Activated naive CD4-positive, alpha-beta T cell treated with anti-CD3 and anti-CD28 coated beads, Interleukin-2, amount 50 U/mL, for 24 hours (primary cell): ENCODE results near the gene OR5B3.
"Not testable (repeated sequence)": the region's sequence is repeated elsewhere in the genome, so short reads cannot be mapped to it uniquely, and the experiment has no call there.

Experiments used
- H3K27ac Mint-ChIP-seq: one replicate; pipeline ENCODE4 v1.8.0; 2021; ENCODE audit warnings: mild to moderate bottlenecking, mixed read lengths
- H3K27me3 Mint-ChIP-seq: one replicate; pipeline ENCODE4 v1.8.0; 2021; ENCODE audit warnings: mixed read lengths
- H3K36me3 Mint-ChIP-seq: one replicate; pipeline ENCODE4 v1.8.0; 2021; ENCODE audit warnings: mixed read lengths
- H3K4me1 Mint-ChIP-seq: one replicate; pipeline ENCODE4 v1.8.0; 2021; ENCODE audit warnings: mixed read lengths
- H3K4me3 Mint-ChIP-seq: one replicate; pipeline ENCODE4 v1.8.0; 2021; ENCODE audit warnings: mild to moderate bottlenecking, mixed read lengths
- H3K9me3 Mint-ChIP-seq: one replicate; pipeline ENCODE4 v1.8.0; 2021; ENCODE audit warnings: mixed read lengths

OR5B3 gene

DNA sequence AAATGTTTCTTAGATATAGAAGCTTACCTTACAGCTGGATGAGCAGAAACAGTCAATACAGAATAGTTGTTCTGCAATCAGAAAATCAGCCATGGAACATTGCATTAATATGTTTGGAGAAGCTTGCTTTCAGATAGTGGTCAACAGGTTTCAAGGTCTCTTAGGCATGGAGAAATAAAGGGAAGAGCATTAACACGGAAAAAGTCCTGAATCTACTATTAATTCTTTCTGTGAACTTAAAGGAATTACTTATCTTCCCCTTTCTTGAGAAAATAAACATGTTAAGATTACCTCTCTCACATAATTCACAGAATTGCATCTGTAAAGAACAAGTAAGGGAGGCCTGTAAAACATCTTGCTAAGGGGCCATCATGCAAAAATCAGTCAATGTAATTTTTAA is at the start of gene OR5B3:
Gene OR5B3 (minus strand): TSS at position 101 of the 400 bp plus-strand sequence. CDS start 3,465 bp downstream, outside the sequence.
- Mint-ChIP-seq H3K9me3 (peaks cover 18% of the 10 kb centered on the region), H3K36me3 (peaks cover 7% of the 10 kb centered on the region), H3K27ac (no peak within 1 kb of the TSS), H3K4me1 (no peaks in the 10 kb centered on the region), H3K4me3 (no peak within 1 kb of the TSS), H3K27me3 (peaks cover 11% of the 10 kb centered on the region)

DNA sequence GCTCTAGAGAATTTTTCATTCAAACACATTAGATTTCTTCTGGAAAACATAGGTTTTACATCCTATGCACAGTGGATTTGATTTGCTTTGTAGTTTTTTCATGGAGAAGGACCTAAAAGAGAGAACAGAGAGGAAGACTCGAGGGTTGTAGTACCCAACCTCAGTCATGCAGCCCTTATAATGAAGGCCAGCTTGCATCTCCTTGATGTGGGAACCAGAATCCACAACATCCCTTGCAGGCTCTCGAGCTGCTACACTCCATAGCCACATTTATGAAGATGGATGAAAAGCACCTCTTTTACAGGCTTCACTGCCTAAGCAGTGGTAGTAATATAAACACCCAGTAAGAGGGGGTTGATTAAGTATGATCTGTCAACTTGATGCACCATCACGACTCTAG is 44.9 kb upstream of the OR5B3 start:
- peaks cover 3% of the 10 kb centered on the region for H3K27me3 Mint-ChIP-seq
- H3K9me3 Mint-ChIP-seq = no peaks in the 10 kb centered on the region
- H3K4me3 Mint-ChIP-seq = no peak overlapping the region

DNA sequence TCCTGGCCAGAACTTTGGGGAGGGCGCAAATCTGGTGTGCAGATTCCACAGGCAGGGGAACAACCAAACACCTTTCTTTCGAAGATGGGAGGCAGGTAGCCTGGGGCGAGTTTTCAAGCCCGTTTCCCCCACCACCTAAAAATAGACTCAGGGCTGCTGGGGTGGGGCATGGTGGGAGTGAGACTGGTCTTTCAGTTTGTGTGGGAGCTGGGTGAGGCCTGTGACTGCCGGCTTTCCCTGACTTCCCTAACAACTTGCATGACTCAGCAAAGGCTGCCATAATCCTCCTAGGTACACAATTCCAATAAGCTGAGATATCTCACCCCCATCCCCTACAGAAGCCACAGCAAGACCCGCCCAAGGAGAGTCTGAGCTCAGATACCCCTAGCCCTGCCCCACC is 39.6 kb upstream of the OR5B3 start:
- Mint-ChIP-seq H3K27ac (no peak overlapping the region), H3K9me3 (peaks cover 5% of the 10 kb centered on the region), H3K4me1 (no peaks in the 10 kb centered on the region), H3K4me3 (no peak overlapping the region), H3K27me3 (peaks cover 12% of the 10 kb centered on the region), H3K36me3 (peaks cover 6% of the 10 kb centered on the region)

More for the DNA sequence above, 44.9 kb upstream of the OR5B3 start:
- no peak overlapping the region for H3K27ac Mint-ChIP-seq
- H3K4me1 Mint-ChIP-seq = no peaks in the 10 kb centered on the region
- peaks cover 2% of the 10 kb centered on the region for H3K36me3 Mint-ChIP-seq

DNA sequence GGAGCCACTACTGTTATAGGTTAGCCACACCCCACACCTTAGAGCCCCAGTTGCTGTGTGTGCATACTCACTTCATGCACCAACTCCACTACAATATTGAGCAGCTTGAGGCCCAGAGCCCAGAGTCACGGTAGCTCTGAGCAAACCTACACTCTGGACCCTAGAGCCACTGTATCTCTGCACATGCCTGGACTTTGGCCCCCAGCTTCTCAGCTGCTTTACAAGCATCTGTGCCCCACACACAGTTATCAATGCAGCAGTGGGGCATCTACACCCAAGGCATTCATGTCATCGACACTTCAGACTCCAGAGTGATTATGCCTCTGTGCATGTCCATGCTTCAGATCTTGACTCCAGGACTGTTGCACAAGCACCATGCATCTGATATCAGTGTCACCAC is 37.6 kb upstream of the OR5B3 start:
- Mint-ChIP-seq H3K27me3 (peaks cover 16% of the 10 kb centered on the region), H3K36me3 (peaks cover 6% of the 10 kb centered on the region), H3K9me3 (peaks cover 5% of the 10 kb centered on the region), H3K27ac (no peak overlapping the region), H3K4me3 (no peak overlapping the region), H3K4me1 (no peaks in the 10 kb centered on the region)

DNA sequence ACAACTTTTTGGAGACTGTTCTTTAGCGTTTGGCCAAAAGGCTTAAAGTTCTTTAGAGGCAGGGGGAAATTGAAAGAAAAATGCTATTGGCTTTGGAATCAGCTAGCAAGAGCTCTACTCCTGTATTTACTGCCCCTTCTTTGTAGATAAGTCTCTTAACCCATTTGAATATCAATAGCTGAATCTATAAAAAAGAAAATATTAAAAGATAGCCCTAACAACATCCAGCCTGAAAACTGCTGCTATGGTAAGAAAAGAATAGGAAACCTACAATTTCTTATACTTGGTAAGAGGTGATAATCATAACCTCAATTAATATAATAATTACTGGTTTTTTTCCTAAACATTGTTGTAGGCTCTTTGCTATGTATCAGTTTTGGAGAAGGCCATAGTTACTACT is 35.5 kb upstream of the OR5B3 start, which contains the start of gene OR5B12:
Gene OR5B12 (minus strand): TSS at position 101 of the 400 bp plus-strand sequence. CDS start 2,085 bp downstream, outside the sequence.
- Mint-ChIP-seq H3K36me3 (peaks cover 7% of the 10 kb centered on the region), H3K4me1 (no peaks in the 10 kb centered on the region), H3K27me3 (peaks cover 19% of the 10 kb centered on the region), H3K27ac (no peak within 1 kb of the TSS), H3K4me3 (no peak within 1 kb of the TSS), H3K9me3 (peaks cover 5% of the 10 kb centered on the region)

DNA sequence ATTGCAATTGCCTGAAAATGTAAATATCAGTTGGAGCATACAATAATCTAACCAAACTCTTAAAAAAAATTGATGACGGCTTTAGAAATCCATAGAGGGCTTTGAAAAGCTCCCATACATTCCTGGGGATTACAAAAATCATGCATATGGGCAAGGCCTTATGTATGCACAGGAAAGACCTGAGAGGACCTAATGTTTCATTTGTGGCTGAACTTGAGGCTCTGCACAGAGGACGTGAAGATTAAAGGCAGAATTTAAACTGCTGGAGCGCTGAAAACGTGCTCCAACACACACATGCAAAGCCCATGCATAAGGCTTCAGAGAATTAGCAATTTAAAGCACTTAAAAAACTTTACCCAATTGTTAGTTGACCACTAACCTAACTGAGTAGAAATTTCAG is 31.8 kb upstream of the OR5B3 start:
- H3K9me3 Mint-ChIP-seq = no peaks in the 10 kb centered on the region
- H3K4me3 Mint-ChIP-seq = no peak overlapping the region
- H3K27me3 Mint-ChIP-seq = peaks cover 11% of the 10 kb centered on the region
- no peaks in the 10 kb centered on the region for H3K4me1 Mint-ChIP-seq
- peaks cover 2% of the 10 kb centered on the region for H3K36me3 Mint-ChIP-seq
- H3K27ac Mint-ChIP-seq = no peak overlapping the region

DNA sequence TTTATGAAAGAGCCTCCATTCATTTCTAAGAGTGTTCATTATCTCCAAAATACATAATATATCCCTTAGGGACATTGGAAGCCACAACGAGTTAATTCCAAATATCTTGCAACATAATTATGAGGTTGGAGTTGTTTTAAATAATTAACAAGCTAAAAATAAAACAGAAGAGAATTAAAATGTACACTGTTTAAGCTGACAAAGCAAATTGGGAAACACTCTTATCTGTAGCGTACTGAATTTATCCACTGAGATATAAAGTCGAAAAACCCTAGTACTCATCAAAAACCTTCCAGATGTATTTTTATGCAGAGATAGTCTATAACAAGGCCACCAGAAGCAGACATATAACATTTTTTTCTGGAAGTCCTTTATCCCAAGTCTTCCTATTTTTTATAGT is 27.5 kb upstream of the OR5B3 start:
- Mint-ChIP-seq H3K36me3 (peaks cover 3% of the 10 kb centered on the region), H3K4me3 (no peak overlapping the region), H3K9me3 (peaks cover 16% of the 10 kb centered on the region), H3K27ac (no peak overlapping the region), H3K4me1 (no peaks in the 10 kb centered on the region), H3K27me3 (peaks cover 14% of the 10 kb centered on the region)

DNA sequence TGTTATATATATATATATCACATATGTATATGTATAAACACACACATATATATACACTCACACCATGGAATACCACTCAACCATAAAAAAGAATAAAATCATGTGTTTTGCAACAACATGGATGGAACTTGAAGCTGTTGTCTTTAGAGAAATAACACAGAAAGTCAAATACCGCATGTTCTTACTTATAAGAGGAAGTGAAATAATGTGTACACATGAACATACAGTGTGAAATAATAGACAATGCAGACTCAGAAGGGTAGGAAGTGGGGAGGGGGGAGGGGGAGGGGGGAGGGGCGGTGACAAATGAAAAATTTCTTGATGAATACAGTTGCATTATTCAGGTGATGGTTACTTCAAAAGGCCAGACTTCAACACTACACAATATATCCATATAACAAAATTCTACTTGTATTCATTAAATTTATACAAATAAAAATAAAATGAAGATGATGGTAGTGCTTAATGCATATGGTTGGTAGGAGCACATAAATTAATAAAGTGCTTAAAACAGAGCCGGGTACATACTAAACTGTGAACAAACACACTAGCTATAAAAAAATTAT is 27.0 kb upstream of the OR5B3 start:
- Mint-ChIP-seq H3K36me3 (peaks cover 7% of the 10 kb centered on the region), H3K27me3 (peaks cover 17% of the 10 kb centered on the region), H3K4me1 (no peaks in the 10 kb centered on the region), H3K4me3 (no peak overlapping the region), H3K9me3 (peaks cover 21% of the 10 kb centered on the region), H3K27ac (no peak overlapping the region)

DNA sequence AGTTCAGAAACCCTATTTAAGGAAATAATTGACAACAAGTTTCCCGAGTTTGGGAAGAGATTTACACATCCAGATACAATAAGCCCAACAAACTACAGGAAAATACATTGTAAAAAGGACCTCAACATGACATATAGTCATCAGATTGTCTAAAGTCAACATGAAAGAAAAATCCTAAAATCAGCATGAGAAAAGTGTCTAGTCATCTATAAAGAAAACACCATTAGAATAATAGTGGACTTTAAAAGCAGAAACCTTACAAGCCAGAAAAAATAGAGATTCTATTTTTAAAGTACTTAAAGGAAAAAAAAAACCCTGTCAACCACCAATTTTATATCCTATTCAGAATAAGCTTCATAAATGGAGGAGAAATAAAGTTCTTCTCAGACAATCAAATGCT is 22.6 kb upstream of the OR5B3 start:
- Mint-ChIP-seq H3K9me3 (peaks cover 23% of the 10 kb centered on the region), H3K4me1 (no peaks in the 10 kb centered on the region), H3K27ac (no peak overlapping the region), H3K4me3 (no peak overlapping the region), H3K36me3 (peaks cover 5% of the 10 kb centered on the region), H3K27me3 (peaks cover 35% of the 10 kb centered on the region)

DNA sequence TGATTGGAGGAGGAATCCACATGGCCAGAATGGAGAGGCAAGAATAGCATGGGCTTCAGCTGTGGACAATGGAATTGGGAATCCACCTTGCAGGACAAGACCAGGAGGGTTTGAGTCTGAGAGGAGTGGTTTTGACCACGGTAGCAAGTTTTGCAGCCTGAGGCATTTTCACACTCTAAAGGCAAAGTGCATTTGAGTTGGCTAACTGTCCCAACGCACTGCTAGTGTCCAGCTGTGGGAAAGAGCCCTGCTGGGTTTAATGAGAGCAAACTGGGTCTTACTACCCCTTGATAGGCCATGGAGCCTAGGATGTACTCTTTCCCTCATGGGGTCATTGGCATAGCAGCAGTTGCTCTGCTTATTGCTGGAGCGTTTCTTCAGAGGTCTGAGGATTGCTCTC is 21.3 kb upstream of the OR5B3 start, which contains the start of gene OR5B2:
Gene OR5B2 (minus strand): TSS at position 101 of the 400 bp plus-strand sequence. CDS start 4,860 bp downstream, outside the sequence.
- Mint-ChIP-seq H3K27me3 (peaks cover 35% of the 10 kb centered on the region), H3K4me3 (no peak within 1 kb of the TSS), H3K9me3 (peaks cover 23% of the 10 kb centered on the region), H3K4me1 (no peaks in the 10 kb centered on the region), H3K36me3 (peaks cover 5% of the 10 kb centered on the region), H3K27ac (no peak within 1 kb of the TSS)

DNA sequence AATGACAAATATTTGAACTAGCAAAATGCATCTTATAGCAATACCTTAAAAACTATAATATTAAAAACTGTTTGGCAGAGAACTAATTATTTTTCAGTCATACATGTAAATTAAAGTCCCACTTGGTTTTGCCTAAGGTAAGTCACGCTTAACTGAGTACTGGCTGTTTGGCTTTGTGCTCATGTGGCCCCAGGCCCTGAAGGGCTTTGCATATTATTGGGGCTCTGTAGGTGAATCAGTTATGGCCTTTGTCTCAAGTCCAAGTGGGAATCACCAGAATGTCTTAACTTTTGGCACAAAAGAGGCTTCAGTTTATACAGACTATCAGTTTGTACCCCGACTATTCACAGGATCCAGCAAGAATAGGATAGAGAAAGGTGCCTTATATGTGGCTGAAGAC is 7.1 kb downstream of the OR5B3 start:
- not testable (repeated sequence) for H3K4me3 Mint-ChIP-seq, H3K4me1 Mint-ChIP-seq, H3K9me3 Mint-ChIP-seq, H3K27me3 Mint-ChIP-seq, H3K36me3 Mint-ChIP-seq, H3K27ac Mint-ChIP-seq

DNA sequence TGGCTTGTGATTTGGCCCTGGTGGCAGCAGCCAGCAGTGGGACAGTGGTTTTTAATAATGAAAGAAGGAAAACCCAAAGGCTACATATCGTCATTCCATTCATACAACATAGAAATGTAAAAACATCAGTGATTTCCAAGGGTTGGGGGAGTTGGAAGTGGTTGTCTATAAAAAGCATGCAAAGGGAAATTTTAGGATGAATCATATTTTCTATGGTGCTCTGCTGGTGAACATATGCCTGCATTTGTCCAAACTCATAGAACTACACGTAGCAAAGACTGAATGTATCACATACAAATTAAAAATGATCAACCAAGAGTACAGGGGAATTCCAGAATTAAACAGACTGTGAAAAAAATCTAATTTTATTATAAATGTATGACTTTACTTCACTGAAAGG is 11.1 kb downstream of the OR5B3 start:
- Mint-ChIP-seq H3K27ac (peak overlapping the region; percentile 52), H3K4me1 (no peaks in the 10 kb centered on the region), H3K4me3 (no peak overlapping the region), H3K9me3 (no peaks in the 10 kb centered on the region), H3K27me3 (peaks cover 4% of the 10 kb centered on the region), H3K36me3 (no peaks in the 10 kb centered on the region)

DNA sequence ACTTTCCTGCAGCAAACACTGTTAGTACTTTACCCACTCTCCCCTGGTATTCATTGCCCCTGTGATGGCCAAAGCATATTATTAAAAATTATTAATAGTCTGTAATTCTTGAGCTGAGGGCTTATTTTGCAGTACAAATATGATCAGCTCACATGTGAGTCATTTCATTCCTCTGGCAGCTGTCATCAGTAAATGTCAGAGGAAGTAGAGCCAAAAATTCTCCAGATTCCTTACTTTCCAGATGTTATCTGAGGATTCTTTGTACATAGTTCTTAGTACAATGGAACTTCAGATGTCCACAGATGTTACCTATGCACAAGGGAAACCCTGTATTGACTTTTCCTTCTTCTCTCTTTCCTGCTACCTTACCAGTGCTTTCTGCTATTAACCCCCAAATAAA is 12.5 kb downstream of the OR5B3 start:
- H3K9me3 Mint-ChIP-seq = no peaks in the 10 kb centered on the region
- no peak overlapping the region for H3K27ac Mint-ChIP-seq
- peaks cover 4% of the 10 kb centered on the region for H3K27me3 Mint-ChIP-seq
- no peaks in the 10 kb centered on the region for H3K36me3 Mint-ChIP-seq
- no peak overlapping the region for H3K4me3 Mint-ChIP-seq
- H3K4me1 Mint-ChIP-seq = no peaks in the 10 kb centered on the region

DNA sequence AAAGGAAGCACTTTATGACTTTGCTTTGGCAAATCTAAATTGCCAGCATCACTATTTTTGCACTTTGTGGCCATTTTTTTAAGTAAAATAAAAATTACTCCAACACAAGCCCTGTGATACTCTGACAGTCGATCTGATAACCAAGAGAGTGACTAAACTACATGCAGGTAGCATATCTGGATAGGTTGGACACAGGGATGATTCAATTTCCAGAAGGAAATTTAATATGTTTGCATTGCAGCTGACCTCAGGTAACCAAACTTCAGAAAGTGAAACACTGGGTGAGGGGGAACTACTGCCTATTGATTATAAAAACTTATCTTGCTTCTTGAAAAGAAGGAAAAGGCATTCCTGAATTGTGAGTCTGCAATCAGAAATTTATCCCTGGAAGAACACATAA is 13.9 kb downstream of the OR5B3 start:
- no peaks in the 10 kb centered on the region for H3K36me3 Mint-ChIP-seq
- H3K4me1 Mint-ChIP-seq = no peaks in the 10 kb centered on the region
- no peak overlapping the region for H3K4me3 Mint-ChIP-seq
- peaks cover 4% of the 10 kb centered on the region for H3K27me3 Mint-ChIP-seq
- H3K9me3 Mint-ChIP-seq = no peaks in the 10 kb centered on the region
- no peak overlapping the region for H3K27ac Mint-ChIP-seq

DNA sequence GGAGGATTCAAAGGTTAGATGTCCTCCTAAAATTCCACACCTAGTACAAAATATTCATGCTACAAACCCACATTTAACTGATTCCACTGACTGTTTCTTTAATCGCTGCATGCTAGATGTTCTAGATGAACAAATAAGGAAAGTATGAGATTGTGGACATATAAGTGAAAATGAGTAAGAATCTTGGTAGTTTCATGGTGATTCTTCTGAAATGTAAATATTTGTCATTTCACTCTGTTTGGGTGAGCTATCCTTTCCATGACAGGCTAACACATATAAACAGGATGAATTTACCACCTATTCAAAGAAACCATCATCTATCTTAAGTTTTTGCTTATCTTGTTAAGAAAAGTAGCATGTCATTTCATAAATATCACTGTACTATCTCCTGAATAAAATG is 14.8 kb downstream of the OR5B3 start:
- peak overlapping the region; percentile 48 for H3K27ac Mint-ChIP-seq
- no peaks in the 10 kb centered on the region for H3K36me3 Mint-ChIP-seq
- no peaks in the 10 kb centered on the region for H3K4me1 Mint-ChIP-seq
- H3K4me3 Mint-ChIP-seq = no peak overlapping the region
- peaks cover 4% of the 10 kb centered on the region for H3K27me3 Mint-ChIP-seq
- H3K9me3 Mint-ChIP-seq = no peaks in the 10 kb centered on the region

DNA sequence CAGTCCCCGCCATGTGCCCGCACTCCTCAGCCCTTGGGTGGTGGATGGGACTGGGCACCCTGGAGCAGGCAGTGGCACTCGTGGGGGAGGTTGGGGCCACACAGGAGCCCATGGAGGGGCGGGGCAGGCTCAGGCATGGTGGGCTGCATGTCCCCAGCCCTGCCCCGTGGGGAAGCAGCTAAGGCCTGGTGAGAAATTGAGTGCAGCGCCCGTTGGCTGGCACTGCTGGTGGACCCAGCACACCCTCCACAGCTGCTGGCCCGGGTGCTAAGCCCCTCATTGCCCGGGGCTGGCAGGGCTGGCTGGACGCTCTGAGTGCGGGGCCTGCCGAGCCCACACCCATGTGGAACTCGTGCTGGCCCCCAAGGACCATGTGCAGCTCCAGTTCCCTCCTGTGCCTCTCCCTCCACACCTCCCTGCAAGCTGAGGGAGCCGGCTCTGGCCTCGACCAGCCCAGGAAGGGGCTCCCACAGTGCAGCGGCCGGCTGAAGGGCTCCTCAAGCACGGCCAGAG is 16.1 kb downstream of the OR5B3 start:
- Mint-ChIP-seq H3K4me1 (no peaks in the 10 kb centered on the region), H3K27me3 (peaks cover 4% of the 10 kb centered on the region), H3K9me3 (no peaks in the 10 kb centered on the region), H3K36me3 (no peaks in the 10 kb centered on the region), H3K4me3 (no peak overlapping the region), H3K27ac (no peak overlapping the region)

DNA sequence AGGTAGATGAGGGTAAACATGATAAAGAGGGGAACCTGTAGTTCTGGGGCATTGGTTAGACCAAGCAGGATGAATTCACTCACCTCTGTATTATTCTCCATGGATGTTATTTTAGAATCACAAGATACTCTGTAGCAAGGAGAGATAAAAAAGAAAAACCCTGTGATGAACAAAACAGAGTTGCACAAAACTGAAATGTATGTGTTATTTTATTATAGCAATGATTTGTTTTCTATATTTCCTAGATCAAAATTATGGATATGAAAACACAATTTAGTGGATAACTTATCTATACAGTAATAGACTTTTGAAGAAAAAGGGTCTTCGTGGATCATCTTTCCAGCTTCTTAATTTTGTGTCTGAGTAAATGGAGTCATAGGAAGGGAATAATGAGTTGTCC is 47.7 kb downstream of the OR5B3 start, which contains the start of gene OR5B17:
Gene OR5B17 (minus strand): TSS at position 101 of the 400 bp plus-strand sequence. CDS start 0 bp downstream, at position 101.
- H3K27me3 Mint-ChIP-seq = peaks cover 5% of the 10 kb centered on the region
- H3K4me1 Mint-ChIP-seq = no peaks in the 10 kb centered on the region
- no peak within 1 kb of the TSS for H3K4me3 Mint-ChIP-seq
- H3K27ac Mint-ChIP-seq = no peak within 1 kb of the TSS
- H3K9me3 Mint-ChIP-seq = no peaks in the 10 kb centered on the region
- H3K36me3 Mint-ChIP-seq = no peaks in the 10 kb centered on the region
